GM12878 (cell line): ENCODE data around the gene LDLRAD4. TPM values are rescaled to one million over a fixed set of nuclear protein-coding genes. Genes with fewer than 3 reads are reported as not detected.

Experiments used
- ATAC-seq: fragments of 200-7000 bp; cut with Tn5 transposase; 3 replicates; pipeline ENCODE4 v1.9.1; 2020; ENCODE audit warnings: mild to moderate bottlenecking, moderate library complexity
- BruUV-seq: library from RNA; stranded (reverse); fragments of 400-500 nt; replicated peaks from 2 replicates; lab custom pipeline; 2021; lab: Mats Ljungman, UMichigan
- CTCF ChIA-PET: fragments of 300-600 bp; sonication (Branson Sonifier 250); formaldehyde crosslinking; extraction: SDS; loops from one replicate; lab custom pipeline; 2021; ENCODE audit warnings: inconsistent platforms; lab: Yijun Ruan, JAX
- POLR2A ChIA-PET: fragments of 350-600 bp; formaldehyde crosslinking; extraction: SDS; loops from one replicate; lab custom pipeline; 2021; ENCODE audit warnings: inconsistent platforms; lab: Charles Lee
- RAD21 ChIA-PET: fragments of 300-600 bp; sonication (Branson Sonifier 250); formaldehyde crosslinking; loops from one replicate; lab custom pipeline; 2023; ENCODE audit warnings: antibody characterized with exemption; ENCODE audit not compliant: unreplicated experiment; lab: Charles Lee
- SMC1A ChIA-PET: fragments of 300-600 bp; sonication (Branson Sonifier 250); formaldehyde crosslinking; loops from one replicate; lab custom pipeline; 2023; ENCODE audit not compliant: unreplicated experiment, uncharacterized antibody; lab: Charles Lee
- DNase-seq: peaks from one replicate; pipeline ENCODE4 v3.0.0-alpha.2; 2011; ENCODE audit warnings: low read depth, low spot score
- FAIRE-seq: peaks from 3 replicates; lab custom pipeline; 2011; peaks lifted over from hg19 to GRCh38; lab: Jason Lieb, UNC
- H2AFZ ChIP-seq: 2 replicates; pipeline ENCODE4 v1.6.0; 2011; ENCODE audit warnings: low read depth, low read length, control low read depth; ENCODE audit not compliant: control insufficient read depth
- H3K27ac ChIP-seq: 2 replicates; pipeline ENCODE4 v1.5.1; 2011; ENCODE audit warnings: control low read depth; ENCODE audit not compliant: control insufficient read depth, insufficient read depth
- H3K27me3 ChIP-seq, 2 experiments: replicated peaks in 1 of 2; 2 replicates each; pipeline versions ENCODE4 v1.6.0 to v1.6.1; 2011; ENCODE audit warnings: low read length in 1 of 2; ENCODE audit not compliant: control insufficient read depth in 2 of 2, insufficient read depth in 2 of 2
- H3K36me3 ChIP-seq, 2 experiments: 2 replicates each; pipeline ENCODE4 v1.5.1; 2011; ENCODE audit warnings: low read length in 1 of 2; ENCODE audit not compliant: control insufficient read depth in 2 of 2, insufficient read depth in 2 of 2
- H3K4me1 ChIP-seq: 2 replicates; pipeline ENCODE4 v1.6.1; 2011; ENCODE audit warnings: mild to moderate bottlenecking, low read length, moderate library complexity, mixed read lengths; ENCODE audit not compliant: control insufficient read depth, insufficient read depth
- H3K4me2 ChIP-seq: 2 replicates; pipeline ENCODE4 v1.6.0; 2011; ENCODE audit warnings: control low read depth; ENCODE audit not compliant: control insufficient read depth, insufficient read depth
- H3K4me3 ChIP-seq: fragments of 200-600 bp; sonication (generic); 2 replicates; pipeline ENCODE4 v1.5.1; 2016
- H3K79me2 ChIP-seq: 2 replicates; pipeline ENCODE4 v1.6.0; 2011; ENCODE audit warnings: low read length; ENCODE audit not compliant: control insufficient read depth, insufficient read depth
- H3K9ac ChIP-seq: 2 replicates; pipeline ENCODE4 v1.8.0; 2011; ENCODE audit warnings: low read length, control low read depth, mixed read lengths; ENCODE audit not compliant: control insufficient read depth, insufficient read depth
- H3K9me3 ChIP-seq: replicated peaks from 3 replicates; pipeline ENCODE4 v1.5.1; 2011; ENCODE audit warnings: mild to moderate bottlenecking, low read length; ENCODE audit not compliant: control insufficient read depth, insufficient read depth
- H4K20me1 ChIP-seq: 2 replicates; pipeline ENCODE4 v1.6.0; 2011; ENCODE audit not compliant: control insufficient read depth, insufficient read depth
- NFIC ChIP-seq: IDR thresholded peaks from 2 replicates; pipeline ENCODE4 v1.6.1; 2012; ENCODE audit warnings: low read depth, mild to moderate bottlenecking, inconsistent platforms, low read length, moderate library complexity
- STAT1 ChIP-seq: fragments of 450-650 bp; conservative IDR thresholded peaks from 2 replicates; pipeline ENCODE4 v1.6.1; 2014; ENCODE audit warnings: antibody characterized with exemption, mild to moderate bottlenecking
- ZNF274 ChIP-seq: IDR thresholded peaks from one replicate; pipeline ENCODE4 v1.8.0; 2011; ENCODE audit not compliant: insufficient read length, insufficient read depth
- in situ Hi-C: fragments of 300-500 bp; cut with MboI; formaldehyde crosslinking; loops from 9 replicates; pipeline ENCODE4 v1.14.3; 2018; ENCODE audit warnings: mixed read lengths
- intact Hi-C: fragments of 100-400 bp; cut with micrococcal nuclease; formaldehyde crosslinking; loops from one replicate; pipeline ENCODE4 v1.14.2; 2022; ENCODE audit not compliant: unreplicated experiment
- polyA plus RNA-seq, 11 experiments: library from polyadenylated mRNA; depleted of rRNA in 4 of 11; unstranded in 6 of 11; stranded (reverse) in 5 of 11; fragments of >200 nt; fragmentation: Nextera tagmentation in 4 of 11; fragmentation: Illumina TruSeq in 1 of 11; extraction: Ambion mirVana in 4 of 11; extraction: Trizol in 1 of 11; gene quantifications; 1 replicate in 1 of 11; 2 replicates in 10 of 11; pipeline versions ENCODE4 v1.2.1 to v1.2.3, GENCODE V29; 2011 to 2016; ENCODE audit warnings: inconsistent platforms in 2 of 11, missing spikeins in 2 of 11, low read depth in 1 of 11
- total RNA-seq, 4 experiments: library from RNA; depleted of rRNA in 3 of 4; stranded (reverse); fragments of >200 nt in 3 of 4; fragmentation: Illumina TruSeq in 1 of 4; extraction: Trizol in 1 of 4; gene quantifications; 2 replicates each; pipeline versions ENCODE4 v1.2.1 to v1.2.3, GENCODE V29; 2013 to 2021
- TF ChIP-seq, protein P1 (sequence below): fragments of 450-650 bp; IDR thresholded peaks from 2 replicates; pipeline ENCODE4 v1.6.1; 2018; ENCODE audit warnings: mild to moderate bottlenecking, low read depth, moderate library complexity; ENCODE audit not compliant: partially characterized antibody
- TF ChIP-seq, protein P2 (sequence below): fragments of 450-650 bp; IDR thresholded peaks from 2 replicates; pipeline ENCODE4 v1.6.1; 2016; ENCODE audit warnings: mild to moderate bottlenecking, moderate library complexity, borderline replicate concordance
- TF ChIP-seq, protein P3 (sequence below): fragments of 450-650 bp; IDR thresholded peaks from 2 replicates; pipeline ENCODE4 v1.6.1; 2017; ENCODE audit warnings: borderline replicate concordance

Gene LDLRAD4
- total and polyA plus RNA-seq, 10 of the 15 experiments (the other 5 are each of a cell fraction or from before 2014, with no cell fraction given) = 2.7 to 16.8 (median 11.2) TPM

DNA sequence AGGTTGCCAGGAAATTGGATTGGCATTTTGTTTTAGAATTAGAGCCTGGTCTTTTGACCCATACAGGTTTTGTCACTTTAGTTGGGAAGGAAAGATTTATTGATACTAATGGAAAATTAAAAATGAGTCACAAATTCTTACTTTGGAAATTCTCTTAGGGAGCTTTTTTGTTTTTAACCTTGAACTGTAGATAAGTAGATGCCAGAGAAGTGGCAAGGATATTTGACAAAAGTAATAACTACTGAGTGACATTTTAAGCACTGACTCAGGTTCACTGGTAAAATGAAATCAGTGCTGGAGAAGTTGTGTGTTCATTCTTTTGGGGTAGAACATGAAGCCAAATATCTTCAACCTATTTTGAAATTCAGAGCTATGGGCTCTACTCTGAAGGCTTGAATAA, 56.5 kb downstream of the LDLRAD4 start:
- no peaks in the 10 kb centered on the region for H3K36me3 ChIP-seq
- no peak overlapping the region for H2AFZ ChIP-seq
- in situ Hi-C loops (no loop called here), intact Hi-C loops (loop anchor here (5.0 to 10.0 kb wide), 2 partner anchors 50 to 102 kb away; no protein-coding TSS in a partner anchor)
- H3K9ac ChIP-seq = no peak overlapping the region
- DNase-seq = no peak
- TF ChIP-seq, protein P1, sequence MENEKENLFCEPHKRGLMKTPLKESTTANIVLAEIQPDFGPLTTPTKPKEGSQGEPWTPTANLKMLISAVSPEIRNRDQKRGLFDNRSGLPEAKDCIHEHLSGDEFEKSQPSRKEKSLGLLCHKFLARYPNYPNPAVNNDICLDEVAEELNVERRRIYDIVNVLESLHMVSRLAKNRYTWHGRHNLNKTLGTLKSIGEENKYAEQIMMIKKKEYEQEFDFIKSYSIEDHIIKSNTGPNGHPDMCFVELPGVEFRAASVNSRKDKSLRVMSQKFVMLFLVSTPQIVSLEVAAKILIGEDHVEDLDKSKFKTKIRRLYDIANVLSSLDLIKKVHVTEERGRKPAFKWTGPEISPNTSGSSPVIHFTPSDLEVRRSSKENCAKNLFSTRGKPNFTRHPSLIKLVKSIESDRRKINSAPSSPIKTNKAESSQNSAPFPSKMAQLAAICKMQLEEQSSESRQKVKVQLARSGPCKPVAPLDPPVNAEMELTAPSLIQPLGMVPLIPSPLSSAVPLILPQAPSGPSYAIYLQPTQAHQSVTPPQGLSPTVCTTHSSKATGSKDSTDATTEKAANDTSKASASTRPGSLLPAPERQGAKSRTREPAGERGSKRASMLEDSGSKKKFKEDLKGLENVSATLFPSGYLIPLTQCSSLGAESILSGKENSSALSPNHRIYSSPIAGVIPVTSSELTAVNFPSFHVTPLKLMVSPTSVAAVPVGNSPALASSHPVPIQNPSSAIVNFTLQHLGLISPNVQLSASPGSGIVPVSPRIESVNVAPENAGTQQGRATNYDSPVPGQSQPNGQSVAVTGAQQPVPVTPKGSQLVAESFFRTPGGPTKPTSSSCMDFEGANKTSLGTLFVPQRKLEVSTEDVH = no peak
- TF ChIP-seq, protein P2, sequence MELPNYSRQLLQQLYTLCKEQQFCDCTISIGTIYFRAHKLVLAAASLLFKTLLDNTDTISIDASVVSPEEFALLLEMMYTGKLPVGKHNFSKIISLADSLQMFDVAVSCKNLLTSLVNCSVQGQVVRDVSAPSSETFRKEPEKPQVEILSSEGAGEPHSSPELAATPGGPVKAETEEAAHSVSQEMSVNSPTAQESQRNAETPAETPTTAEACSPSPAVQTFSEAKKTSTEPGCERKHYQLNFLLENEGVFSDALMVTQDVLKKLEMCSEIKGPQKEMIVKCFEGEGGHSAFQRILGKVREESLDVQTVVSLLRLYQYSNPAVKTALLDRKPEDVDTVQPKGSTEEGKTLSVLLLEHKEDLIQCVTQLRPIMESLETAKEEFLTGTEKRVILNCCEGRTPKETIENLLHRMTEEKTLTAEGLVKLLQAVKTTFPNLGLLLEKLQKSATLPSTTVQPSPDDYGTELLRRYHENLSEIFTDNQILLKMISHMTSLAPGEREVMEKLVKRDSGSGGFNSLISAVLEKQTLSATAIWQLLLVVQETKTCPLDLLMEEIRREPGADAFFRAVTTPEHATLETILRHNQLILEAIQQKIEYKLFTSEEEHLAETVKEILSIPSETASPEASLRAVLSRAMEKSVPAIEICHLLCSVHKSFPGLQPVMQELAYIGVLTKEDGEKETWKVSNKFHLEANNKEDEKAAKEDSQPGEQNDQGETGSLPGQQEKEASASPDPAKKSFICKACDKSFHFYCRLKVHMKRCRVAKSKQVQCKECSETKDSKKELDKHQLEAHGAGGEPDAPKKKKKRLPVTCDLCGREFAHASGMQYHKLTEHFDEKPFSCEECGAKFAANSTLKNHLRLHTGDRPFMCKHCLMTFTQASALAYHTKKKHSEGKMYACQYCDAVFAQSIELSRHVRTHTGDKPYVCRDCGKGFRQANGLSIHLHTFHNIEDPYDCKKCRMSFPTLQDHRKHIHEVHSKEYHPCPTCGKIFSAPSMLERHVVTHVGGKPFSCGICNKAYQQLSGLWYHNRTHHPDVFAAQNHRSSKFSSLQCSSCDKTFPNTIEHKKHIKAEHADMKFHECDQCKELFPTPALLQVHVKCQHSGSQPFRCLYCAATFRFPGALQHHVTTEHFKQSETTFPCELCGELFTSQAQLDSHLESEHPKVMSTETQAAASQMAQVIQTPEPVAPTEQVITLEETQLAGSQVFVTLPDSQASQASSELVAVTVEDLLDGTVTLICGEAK = no peak
- TF ChIP-seq STAT1 (no peak), ZNF274 (no peak), NFIC (no peak)
- TF ChIP-seq, protein P3, sequence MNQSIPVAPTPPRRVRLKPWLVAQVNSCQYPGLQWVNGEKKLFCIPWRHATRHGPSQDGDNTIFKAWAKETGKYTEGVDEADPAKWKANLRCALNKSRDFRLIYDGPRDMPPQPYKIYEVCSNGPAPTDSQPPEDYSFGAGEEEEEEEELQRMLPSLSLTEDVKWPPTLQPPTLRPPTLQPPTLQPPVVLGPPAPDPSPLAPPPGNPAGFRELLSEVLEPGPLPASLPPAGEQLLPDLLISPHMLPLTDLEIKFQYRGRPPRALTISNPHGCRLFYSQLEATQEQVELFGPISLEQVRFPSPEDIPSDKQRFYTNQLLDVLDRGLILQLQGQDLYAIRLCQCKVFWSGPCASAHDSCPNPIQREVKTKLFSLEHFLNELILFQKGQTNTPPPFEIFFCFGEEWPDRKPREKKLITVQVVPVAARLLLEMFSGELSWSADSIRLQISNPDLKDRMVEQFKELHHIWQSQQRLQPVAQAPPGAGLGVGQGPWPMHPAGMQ = no peak
- no TSS peak for BruUV-seq
- ATAC-seq = no peak
- no peaks in the 10 kb centered on the region for H4K20me1 ChIP-seq
- ChIA-PET SMC1A (interaction anchor here (0.7 to 1.4 kb wide), 5 partner anchors 26 to 404 kb away, joined by 3 to 6 read pairs (median 3); no protein-coding TSS in a partner anchor), POLR2A (no interaction called here), CTCF (no interaction called here), RAD21 (no interaction called here)
- no peak for FAIRE-seq
- H3K4me2 ChIP-seq = no peak overlapping the region
- H3K27ac ChIP-seq = no peak overlapping the region
- H3K79me2 ChIP-seq = no peaks in the 10 kb centered on the region
- H3K9me3 ChIP-seq = no peaks in the 10 kb centered on the region
- no peak overlapping the region for H3K4me3 ChIP-seq
- peaks cover 3% of the 10 kb centered on the region; the same call in 1 of the 2 replicates for H3K4me1 ChIP-seq
- no peaks in the 10 kb centered on the region; a peak in 2 of 4 replicates for H3K27me3 ChIP-seq
